Ishikawa (cell line): ENCODE measurements around the gene SGO2.

Source experiments
- CEBPB ChIP-seq: IDR thresholded peaks from 2 replicates; pipeline ENCODE4 v1.6.1; 2012
- CREB1 ChIP-seq: IDR thresholded peaks from 2 replicates; pipeline ENCODE4 v1.6.1; 2012; ENCODE audit warnings: low read depth
- EGR1 ChIP-seq: IDR thresholded peaks from 2 replicates; pipeline ENCODE4 v1.6.1; 2012
- EP300 ChIP-seq: IDR thresholded peaks from 2 replicates; pipeline ENCODE4 v1.6.1; 2012; ENCODE audit warnings: borderline replicate concordance
- FOXM1 ChIP-seq: IDR thresholded peaks from 2 replicates; pipeline ENCODE4 v1.6.1; 2012; ENCODE audit warnings: low read depth, borderline replicate concordance
- NFIC ChIP-seq: IDR thresholded peaks from 2 replicates; pipeline ENCODE4 v1.6.1; 2012
- RAD21 ChIP-seq: IDR thresholded peaks from 2 replicates; pipeline ENCODE4 v1.6.1; 2012; ENCODE audit warnings: low read depth
- TAF1 ChIP-seq: IDR thresholded peaks from 2 replicates; pipeline ENCODE4 v1.6.1; 2012; ENCODE audit warnings: low read depth, mild to moderate bottlenecking
- TCF12 ChIP-seq: IDR thresholded peaks from 2 replicates; pipeline ENCODE4 v1.6.1; 2012; ENCODE audit warnings: low read depth
- TEAD4 ChIP-seq: IDR thresholded peaks from 2 replicates; pipeline ENCODE4 v1.6.1; 2012
- YY1 ChIP-seq: IDR thresholded peaks from 2 replicates; pipeline ENCODE4 v1.6.1; 2012; ENCODE audit warnings: low read depth
- ZBTB7A ChIP-seq: IDR thresholded peaks from 2 replicates; pipeline ENCODE4 v1.6.1; 2012; ENCODE audit warnings: low read depth
- TF ChIP-seq, protein P1 (sequence below): IDR thresholded peaks from 2 replicates; pipeline ENCODE4 v1.6.1; 2012
- TF ChIP-seq, protein P2 (sequence below): IDR thresholded peaks from 2 replicates; pipeline ENCODE4 v1.6.1; 2012
- TF ChIP-seq, protein P3 (sequence below): IDR thresholded peaks from 2 replicates; pipeline ENCODE4 v1.6.1; 2012; ENCODE audit warnings: low read depth, mild to moderate bottlenecking

The SGO2 gene

DNA sequence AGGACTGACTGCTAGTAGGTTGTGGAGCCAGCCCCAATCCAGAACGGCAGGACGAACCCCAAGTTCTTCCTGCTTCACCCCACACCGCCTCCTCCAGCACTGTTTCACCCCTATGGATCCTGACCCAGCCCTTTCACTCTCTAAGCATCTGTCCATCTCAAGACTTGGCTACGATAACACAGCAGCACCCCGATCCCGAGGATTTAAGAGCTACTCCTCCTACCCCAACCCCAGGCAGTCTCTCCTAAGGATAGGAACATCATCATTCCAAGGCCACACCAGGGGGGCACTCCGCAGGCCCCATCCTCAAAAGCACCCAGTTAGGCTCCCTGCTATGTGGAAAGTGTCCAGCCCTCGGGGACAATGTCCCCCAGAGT, 16.8 kb upstream of the SGO2 start:
- TF ChIP-seq CREB1: no peak
- TF ChIP-seq RAD21: no peak
- TF ChIP-seq FOXM1: no peak

DNA sequence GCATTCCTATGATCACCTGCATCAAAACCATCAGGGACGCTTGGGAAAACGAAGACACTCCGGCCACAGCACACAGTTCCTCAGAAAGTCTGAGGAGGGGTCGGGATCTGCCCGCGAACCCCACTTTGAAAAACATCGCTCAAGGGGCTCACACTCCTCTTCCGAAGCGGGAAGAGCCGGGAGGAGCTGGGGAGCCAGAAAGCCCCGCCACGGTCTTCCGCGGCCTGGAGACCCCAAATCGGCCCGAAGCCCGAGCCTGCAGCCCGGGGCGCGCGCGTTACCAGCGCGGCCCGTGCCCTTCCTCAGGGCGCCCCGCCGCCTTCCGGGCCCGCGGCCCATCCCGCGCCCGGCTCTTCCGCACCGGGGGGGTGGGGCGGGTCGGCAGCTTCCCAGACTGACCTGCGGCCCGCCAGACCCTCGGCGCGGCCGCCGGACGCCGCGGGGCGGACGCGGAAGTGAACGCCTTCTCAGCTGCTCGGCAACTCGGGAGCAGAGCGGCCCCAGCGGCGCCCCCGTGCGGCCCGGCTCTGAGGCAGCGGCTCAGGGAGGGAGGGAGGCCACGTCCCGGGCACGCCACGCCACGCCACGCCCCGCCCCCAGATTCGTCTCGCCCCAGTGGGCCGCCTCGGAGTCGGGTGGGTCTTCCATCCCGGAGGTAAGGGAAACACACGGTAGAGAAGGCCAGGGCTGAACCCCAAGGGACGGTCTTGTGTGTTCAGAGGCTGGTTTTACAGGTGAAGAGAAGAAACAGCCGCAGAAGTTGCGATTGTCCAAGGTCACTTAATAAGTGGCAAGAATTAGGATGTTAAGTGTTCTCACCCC, 16.2 kb upstream of the SGO2 start, which contains the start of gene KCTD18:
KCTD18 (minus strand) TSS at position 457 of the 822 bp plus-strand sequence. CDS start 3,052 bp downstream, outside the sequence.
- 0 out of 2 replicates have a peak, but pooled peaks have one; percentile 58 for TF ChIP-seq TAF1
- TF ChIP-seq RAD21: peak; percentile 49; the same call in 1 of the 2 replicates
- TF ChIP-seq, protein P1, sequence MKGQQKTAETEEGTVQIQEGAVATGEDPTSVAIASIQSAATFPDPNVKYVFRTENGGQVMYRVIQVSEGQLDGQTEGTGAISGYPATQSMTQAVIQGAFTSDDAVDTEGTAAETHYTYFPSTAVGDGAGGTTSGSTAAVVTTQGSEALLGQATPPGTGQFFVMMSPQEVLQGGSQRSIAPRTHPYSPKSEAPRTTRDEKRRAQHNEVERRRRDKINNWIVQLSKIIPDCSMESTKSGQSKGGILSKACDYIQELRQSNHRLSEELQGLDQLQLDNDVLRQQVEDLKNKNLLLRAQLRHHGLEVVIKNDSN: no peak
- TF ChIP-seq TEAD4: 0 out of 2 replicates have a peak, but pooled peaks have one; percentile 11
- TF ChIP-seq ZBTB7A: peak; percentile 71
- TF ChIP-seq YY1: peak; percentile 44; the same call in 1 of the 2 replicates
- 0 out of 2 replicates have a peak, but pooled peaks have one; percentile 11 for TF ChIP-seq EP300
- TF ChIP-seq, protein P2, sequence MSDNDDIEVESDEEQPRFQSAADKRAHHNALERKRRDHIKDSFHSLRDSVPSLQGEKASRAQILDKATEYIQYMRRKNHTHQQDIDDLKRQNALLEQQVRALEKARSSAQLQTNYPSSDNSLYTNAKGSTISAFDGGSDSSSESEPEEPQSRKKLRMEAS: peak; percentile 60
- 0 out of 2 replicates have a peak, but pooled peaks have one; percentile 7 for TF ChIP-seq EGR1
- peak; percentile 54; the same call in 1 of the 2 replicates for TF ChIP-seq TCF12
- TF ChIP-seq FOXM1: no peak
- TF ChIP-seq, protein P3, sequence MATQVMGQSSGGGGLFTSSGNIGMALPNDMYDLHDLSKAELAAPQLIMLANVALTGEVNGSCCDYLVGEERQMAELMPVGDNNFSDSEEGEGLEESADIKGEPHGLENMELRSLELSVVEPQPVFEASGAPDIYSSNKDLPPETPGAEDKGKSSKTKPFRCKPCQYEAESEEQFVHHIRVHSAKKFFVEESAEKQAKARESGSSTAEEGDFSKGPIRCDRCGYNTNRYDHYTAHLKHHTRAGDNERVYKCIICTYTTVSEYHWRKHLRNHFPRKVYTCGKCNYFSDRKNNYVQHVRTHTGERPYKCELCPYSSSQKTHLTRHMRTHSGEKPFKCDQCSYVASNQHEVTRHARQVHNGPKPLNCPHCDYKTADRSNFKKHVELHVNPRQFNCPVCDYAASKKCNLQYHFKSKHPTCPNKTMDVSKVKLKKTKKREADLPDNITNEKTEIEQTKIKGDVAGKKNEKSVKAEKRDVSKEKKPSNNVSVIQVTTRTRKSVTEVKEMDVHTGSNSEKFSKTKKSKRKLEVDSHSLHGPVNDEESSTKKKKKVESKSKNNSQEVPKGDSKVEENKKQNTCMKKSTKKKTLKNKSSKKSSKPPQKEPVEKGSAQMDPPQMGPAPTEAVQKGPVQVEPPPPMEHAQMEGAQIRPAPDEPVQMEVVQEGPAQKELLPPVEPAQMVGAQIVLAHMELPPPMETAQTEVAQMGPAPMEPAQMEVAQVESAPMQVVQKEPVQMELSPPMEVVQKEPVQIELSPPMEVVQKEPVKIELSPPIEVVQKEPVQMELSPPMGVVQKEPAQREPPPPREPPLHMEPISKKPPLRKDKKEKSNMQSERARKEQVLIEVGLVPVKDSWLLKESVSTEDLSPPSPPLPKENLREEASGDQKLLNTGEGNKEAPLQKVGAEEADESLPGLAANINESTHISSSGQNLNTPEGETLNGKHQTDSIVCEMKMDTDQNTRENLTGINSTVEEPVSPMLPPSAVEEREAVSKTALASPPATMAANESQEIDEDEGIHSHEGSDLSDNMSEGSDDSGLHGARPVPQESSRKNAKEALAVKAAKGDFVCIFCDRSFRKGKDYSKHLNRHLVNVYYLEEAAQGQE: no peak

DNA sequence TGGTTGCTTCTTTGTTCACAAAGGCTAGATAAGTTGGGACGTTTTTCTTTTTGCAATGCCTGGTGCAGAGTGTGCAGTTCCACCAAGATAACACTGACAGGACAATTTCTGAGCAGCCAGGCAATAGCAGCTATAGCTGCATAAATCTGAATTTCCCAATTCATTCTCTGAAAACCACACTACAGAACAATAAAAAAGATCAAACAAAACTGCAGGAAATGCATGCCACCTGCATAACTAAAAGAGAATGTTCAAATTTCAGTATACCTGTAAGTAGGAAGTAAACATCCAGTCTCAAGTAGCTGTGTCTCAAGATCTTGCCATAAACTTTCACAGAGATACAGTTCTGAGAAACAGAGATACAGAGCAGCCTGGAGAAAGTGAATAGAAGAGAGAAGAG, 10.9 kb upstream of the SGO2 start:
- TF ChIP-seq TEAD4: no peak
- TF ChIP-seq RAD21: no peak
- TF ChIP-seq YY1: no peak
- TF ChIP-seq EP300: no peak
- TF ChIP-seq CEBPB: no peak
- TF ChIP-seq TAF1: no peak
- no peak for TF ChIP-seq ZBTB7A
- TF ChIP-seq EGR1: no peak
- TF ChIP-seq FOXM1: no peak
- TF ChIP-seq, protein P2: no peak
- no peak for TF ChIP-seq TCF12
- TF ChIP-seq CREB1: no peak
- TF ChIP-seq, protein P1: no peak
- TF ChIP-seq, protein P3: no peak
- no peak for TF ChIP-seq NFIC

DNA sequence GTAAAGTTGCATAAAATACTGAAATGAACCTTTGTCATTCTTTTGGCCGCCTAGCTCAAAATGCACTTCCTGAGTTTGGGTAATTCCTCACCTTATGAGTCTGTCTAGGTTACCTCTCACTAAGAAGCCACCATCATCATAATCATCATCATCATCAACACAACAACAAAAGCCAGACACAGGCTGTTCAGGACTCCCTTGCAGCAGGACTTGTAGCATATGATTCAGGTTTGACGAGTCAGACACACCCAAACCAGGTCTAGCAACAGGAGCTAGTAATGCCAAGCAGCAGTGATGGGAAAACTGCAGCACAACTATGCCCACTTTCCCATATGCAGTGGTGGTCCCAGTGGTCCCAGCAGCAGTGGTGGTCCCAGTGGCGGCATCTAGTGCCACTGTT, 2.8 kb upstream of the SGO2 start:
- TF ChIP-seq EP300: no peak
- TF ChIP-seq, protein P3: no peak
- TF ChIP-seq, protein P1: no peak
- TF ChIP-seq NFIC: no peak
- no peak for TF ChIP-seq EGR1
- no peak for TF ChIP-seq CEBPB
- TF ChIP-seq, protein P2: no peak
- TF ChIP-seq YY1: no peak
- TF ChIP-seq RAD21: no peak
- no peak for TF ChIP-seq ZBTB7A
- TF ChIP-seq TEAD4: no peak
- no peak for TF ChIP-seq FOXM1
- no peak for TF ChIP-seq TCF12
